IPS-NIHi7 (cell line): Measurements from ENCODE around the gene EPPIN.

Experiments used
- DNase-seq: peaks from one replicate; pipeline ENCODE4 v3.0.0; 2012; ENCODE audit warnings: mixed read lengths; ENCODE audit errors: extremely low spot score

EPPIN gene

GRCh38 chr20:45538209-45538799, 8.9 kb downstream of the EPPIN start:
- peak; percentile 53 for DNase-seq

- DNase-seq, result no peak
These were observed 19.9 kb downstream of the EPPIN start for GRCh38 chr20:45527294-45527693.

GRCh38 chr20:45523821-45524220, 23.4 kb downstream of the EPPIN start:
- no peak for DNase-seq

GRCh38 chr20:45518282-45518681, 28.9 kb downstream of the EPPIN start:
- no peak for DNase-seq

- no peak for DNase-seq
These were observed 31.9 kb downstream of the EPPIN start, which contains the start of gene SPINT3 for GRCh38 chr20:45515147-45515913. Gene SPINT3, minus strand, starts transcription at chr20:45515622. Its CDS starts 14 bp downstream, at chr20:45515608.

- no peak for DNase-seq
These were observed 36.8 kb downstream of the EPPIN start for GRCh38 chr20:45510242-45510862.

- no peak for DNase-seq
These were observed 38.1 kb downstream of the EPPIN start for GRCh38 chr20:45509091-45509490.

GRCh38 chr20:45508068-45508886, 38.9 kb downstream of the EPPIN start:
- DNase-seq, result no peak

- DNase-seq, result no peak
These were observed 40.0 kb downstream of the EPPIN start for GRCh38 chr20:45507011-45507820.

GRCh38 chr20:45506398-45506797, 40.8 kb downstream of the EPPIN start:
- no peak for DNase-seq

- DNase-seq, result no peak
These were observed 43.8 kb downstream of the EPPIN start for GRCh38 chr20:45503403-45503802.

GRCh38 chr20:45502561-45502960, 44.6 kb downstream of the EPPIN start:
- no peak for DNase-seq

- no peak for DNase-seq
These were observed 45.6 kb downstream of the EPPIN start for GRCh38 chr20:45501600-45501999.

- DNase-seq, result no peak
These were observed 47.2 kb downstream of the EPPIN start for GRCh38 chr20:45500022-45500421.

- DNase-seq, result no peak
These were observed 49.2 kb downstream of the EPPIN start for GRCh38 chr20:45497971-45498494.

- no peak for DNase-seq
These were observed 51.0 kb downstream of the EPPIN start for GRCh38 chr20:45496166-45496565.

- DNase-seq, result no peak
These were observed 51.7 kb downstream of the EPPIN start for GRCh38 chr20:45495501-45495941.
